GM23338 (cell line): Measurements from ENCODE around the gene TINAG. TPM values are rescaled to one million over a fixed set of nuclear protein-coding genes. Genes with fewer than 3 reads are reported as not detected.

Source experiments
- ATAC-seq: fragments of 200-7000 bp; cut with Tn5 transposase; 3 replicates; pipeline ENCODE4 v1.9.1; 2020
- DNase-seq: peaks from one replicate; pipeline ENCODE4 v3.0.0-alpha.2; 2015; ENCODE audit warnings: low spot score
- H2AFZ ChIP-seq: fragments of 200-600 bp; sonication (generic); 2 replicates; pipeline ENCODE4 v1.8.0; 2016; ENCODE audit warnings: antibody characterized with exemption, mild to moderate bottlenecking, moderate library complexity
- H3F3A ChIP-seq: fragments of 200-600 bp; sonication (generic); replicated peaks from 2 replicates; pipeline ENCODE4 v1.8.0; 2017; ENCODE audit warnings: antibody characterized with exemption, mixed run types, low read depth
- H3K27ac ChIP-seq: fragments of 200-600 bp; sonication (generic); 2 replicates; pipeline ENCODE4 v1.6.1; 2016; ENCODE audit warnings: low read depth
- H3K27me3 ChIP-seq: fragments of 200-600 bp; sonication (generic); 2 replicates; pipeline ENCODE4 v1.8.0; 2016; ENCODE audit warnings: mild to moderate bottlenecking, mixed run types, moderate library complexity; ENCODE audit not compliant: insufficient read depth
- H3K36me3 ChIP-seq: fragments of 200-600 bp; sonication (generic); 2 replicates; pipeline ENCODE4 v1.8.0; 2016; ENCODE audit warnings: mild to moderate bottlenecking; ENCODE audit not compliant: insufficient read depth
- H3K4me1 ChIP-seq: fragments of 200-600 bp; sonication (generic); 2 replicates; pipeline ENCODE4 v1.8.0; 2016; ENCODE audit warnings: mild to moderate bottlenecking, moderate library complexity; ENCODE audit not compliant: insufficient read depth
- H3K4me2 ChIP-seq: fragments of 200-600 bp; sonication (generic); 2 replicates; pipeline ENCODE4 v1.7.1; 2017; ENCODE audit warnings: mixed run types
- H3K4me3 ChIP-seq: fragments of 200-600 bp; sonication (generic); 2 replicates; pipeline ENCODE4 v1.6.1; 2016; ENCODE audit warnings: mixed run types
- H3K79me2 ChIP-seq: fragments of 200-600 bp; sonication (generic); replicated peaks from 2 replicates; pipeline ENCODE4 v1.8.0; 2017; ENCODE audit warnings: mild to moderate bottlenecking; ENCODE audit not compliant: insufficient read depth
- H3K9me2 ChIP-seq: fragments of 200-600 bp; sonication (generic); 2 replicates; pipeline ENCODE4 v1.8.0; 2017; ENCODE audit not compliant: insufficient read depth
- H4K20me1 ChIP-seq: fragments of 200-600 bp; sonication (generic); replicated peaks from 2 replicates; pipeline ENCODE4 v1.8.0; 2017; ENCODE audit warnings: mild to moderate bottlenecking; ENCODE audit not compliant: insufficient read depth
- H3K27ac Mint-ChIP-seq: 2 replicates; pipeline ENCODE4 v1.8.0; 2020; ENCODE audit warnings: inconsistent platforms, mild to moderate bottlenecking, moderate library complexity, mixed read lengths
- H3K27me3 Mint-ChIP-seq: 3 replicates; pipeline ENCODE4 v1.8.0; 2022; ENCODE audit warnings: low read depth, mild to moderate bottlenecking, moderate library complexity, mixed read lengths, inconsistent platforms; ENCODE audit not compliant: insufficient read depth, poor library complexity
- H3K36me3 Mint-ChIP-seq: 3 replicates; pipeline ENCODE4 v1.8.0; 2021; ENCODE audit warnings: low read depth, mild to moderate bottlenecking, inconsistent platforms, moderate library complexity, mixed read lengths
- H3K4me1 Mint-ChIP-seq: 3 replicates; pipeline ENCODE4 v1.8.0; 2020; ENCODE audit warnings: mild to moderate bottlenecking, inconsistent platforms, mixed read lengths
- H3K4me3 Mint-ChIP-seq: 3 replicates; pipeline ENCODE4 v1.8.0; 2021; ENCODE audit warnings: moderate library complexity, mild to moderate bottlenecking, inconsistent platforms, mixed read lengths
- H3K9me3 Mint-ChIP-seq: 3 replicates; pipeline ENCODE4 v1.8.0; 2020; ENCODE audit warnings: moderate library complexity, mild to moderate bottlenecking, inconsistent platforms, mixed read lengths
- CREB1 ChIP-seq: fragments of 250-450 bp; sonication (Bioruptor Pico); IDR thresholded peaks from 2 replicates; pipeline ENCODE4 v1.5.0; 2020; ENCODE audit warnings: low read depth, mild to moderate bottlenecking, moderate library complexity
- CTCF ChIP-seq, 2 experiments: fragments of 200-600 bp in 1 of 2; sonication (generic) in 1 of 2; conservative IDR thresholded peaks; 2 replicates each; pipeline versions ENCODE4 v1.5.1 to v1.6.1; 2016 to 2017; ENCODE audit warnings: antibody characterized with exemption in 2 of 2, low read depth in 2 of 2, mild to moderate bottlenecking in 2 of 2, moderate library complexity in 1 of 2
- ETS1 ChIP-seq: IDR thresholded peaks from 2 replicates; pipeline ENCODE4 v1.6.1; 2016; ENCODE audit warnings: antibody characterized with exemption
- EZH2 ChIP-seq: fragments of 200-600 bp; sonication (generic); IDR thresholded peaks from one replicate; pipeline ENCODE4 v1.8.0; 2017; ENCODE audit warnings: antibody characterized with exemption, mild to moderate bottlenecking, low read depth; ENCODE audit not compliant: unreplicated experiment
- EZH2phosphoT487 ChIP-seq: fragments of 200-600 bp; sonication (generic); IDR thresholded peaks from one replicate; pipeline ENCODE4 v1.8.1; 2018; ENCODE audit warnings: antibody characterized with exemption; ENCODE audit not compliant: unreplicated experiment
- JUNB ChIP-seq: IDR thresholded peaks from one replicate; pipeline ENCODE4 v1.6.1; 2016; ENCODE audit warnings: antibody characterized with exemption; ENCODE audit not compliant: unreplicated experiment
- NANOG ChIP-seq: IDR thresholded peaks from 2 replicates; pipeline ENCODE4 v1.6.1; 2016; ENCODE audit warnings: antibody characterized with exemption, borderline replicate concordance
- REST ChIP-seq: IDR thresholded peaks from one replicate; pipeline ENCODE4 v1.6.1; 2018; ENCODE audit warnings: antibody characterized with exemption; ENCODE audit not compliant: unreplicated experiment
- STAT1 ChIP-seq: IDR thresholded peaks from one replicate; pipeline ENCODE4 v1.6.1; 2016; ENCODE audit warnings: antibody characterized with exemption; ENCODE audit not compliant: unreplicated experiment
- ZNF114 ChIP-seq: fragments of 250-450 bp; sonication (Bioruptor Pico); IDR thresholded peaks from 2 replicates; pipeline ENCODE4 v1.5.0; 2020; ENCODE audit warnings: mild to moderate bottlenecking, moderate library complexity
- ZNF331 ChIP-seq: fragments of 250-450 bp; sonication (Bioruptor Pico); IDR thresholded peaks from 2 replicates; pipeline ENCODE4 v1.5.0; 2020; ENCODE audit warnings: low read depth, mild to moderate bottlenecking, moderate library complexity
- ZNF462 ChIP-seq: fragments of 250-450 bp; sonication (Bioruptor Pico); IDR thresholded peaks from 2 replicates; pipeline ENCODE4 v1.5.0; 2020; ENCODE audit warnings: mild to moderate bottlenecking, moderate library complexity
- polyA plus RNA-seq: library from polyadenylated mRNA; unstranded; fragments of >200 nt; fragmentation: Nextera tagmentation; extraction: Ambion mirVana; gene quantifications from 2 replicates; pipeline ENCODE4 v1.2.1, GENCODE V29; 2016
- total RNA-seq: library from RNA; depleted of rRNA; stranded (reverse); fragments of >200 nt; shearing (Covaris generic); gene quantifications from 2 replicates; pipeline ENCODE4 v1.2.3, GENCODE V29; 2014

TINAG gene
- total and polyA plus RNA-seq, 2 experiments from 2014 or later, result not detected

- no peak for TF ChIP-seq ZNF114 (CRISPR knock-in tag)
Measured at GRCh38 chr6:54308289-54308985, at the start of gene TINAG (continued).

DNA sequence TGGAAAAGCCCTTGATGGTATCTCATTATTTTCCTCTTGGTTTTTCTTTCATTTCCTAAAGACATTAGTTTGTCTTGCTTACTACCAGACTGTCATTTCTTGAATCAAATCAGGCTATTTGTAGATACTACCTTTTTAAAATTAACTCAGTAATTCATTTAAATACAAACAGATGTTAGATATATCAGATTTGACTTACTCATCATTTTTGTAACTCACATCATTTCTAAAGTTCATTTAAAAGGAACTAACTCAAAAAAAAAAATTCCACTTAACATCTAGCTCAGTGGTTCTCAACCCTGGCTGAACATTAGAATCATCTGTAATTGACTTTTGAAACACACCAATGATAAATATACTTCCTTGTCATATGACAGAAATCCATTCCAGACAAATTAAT lies 48.2 kb upstream of the TINAG start:
- no peak overlapping the region for H3K4me3 Mint-ChIP-seq
- no peaks in the 10 kb centered on the region for H3K27me3 ChIP-seq
- DNase-seq (no peak), ATAC-seq (no peak)
- H3K27ac Mint-ChIP-seq, result no peak overlapping the region
- H3K36me3 Mint-ChIP-seq, result no peaks in the 10 kb centered on the region
- H3F3A ChIP-seq, result no peaks in the 10 kb centered on the region
- H3K4me1 ChIP-seq, result peaks cover 16% of the 10 kb centered on the region
- no peaks in the 10 kb centered on the region for H3K9me3 Mint-ChIP-seq
- H3K79me2 ChIP-seq, result no peaks in the 10 kb centered on the region
- H3K4me1 Mint-ChIP-seq, result peaks cover 16% of the 10 kb centered on the region
- H3K36me3 ChIP-seq, result no peaks in the 10 kb centered on the region
- H3K4me2 ChIP-seq, result no peak overlapping the region
- no peaks in the 10 kb centered on the region for H4K20me1 ChIP-seq
- TF ChIP-seq NANOG, result no peak
- TF ChIP-seq EZH2, result no peak
- TF ChIP-seq CTCF (conservative IDR thresholded peaks at IDR 0.05; ENCODE audit: low read depth in 2 of 2), result no peak
- no peak for TF ChIP-seq ZNF462
- no peak for TF ChIP-seq ZNF331 (CRISPR knock-in tag)
- TF ChIP-seq CREB1 (CRISPR knock-in tag), result no peak
- TF ChIP-seq EZH2phosphoT487, result no peak
- TF ChIP-seq ZNF114 (CRISPR knock-in tag), result no peak
- no peak for TF ChIP-seq REST
- no peak for TF ChIP-seq ETS1
- no peak for TF ChIP-seq STAT1
- TF ChIP-seq JUNB, result no peak
- H3K27ac ChIP-seq, result no peak overlapping the region
- H3K9me2 ChIP-seq, result no peaks in the 10 kb centered on the region
- no peaks in the 10 kb centered on the region for H3K27me3 Mint-ChIP-seq
- H2AFZ ChIP-seq, result no peak overlapping the region
- no peak overlapping the region for H3K4me3 ChIP-seq
